SK-MEL-5 (cell line): ENCODE results near the gene VPS13D. TPM values are rescaled to one million over a fixed set of nuclear protein-coding genes. Genes with fewer than 3 reads are reported as not detected.
"Not testable (repeated sequence)": the region's sequence is repeated elsewhere in the genome, so short reads cannot be mapped to it uniquely, and the experiment has no call there.

Experiments
- DNase-seq: peaks from one replicate; pipeline ENCODE4 v3.0.0-alpha.2; 2016; ENCODE audit warnings: low read depth, low spot score
- in situ Hi-C: cut with HindIII; loops from 2 replicates; pipeline ENCODE4 v1.10.0; 2016; ENCODE audit warnings: low sequenced_read_pairs, high pct_unique_total_duplicates, low pct_unique_long_range_greater_than_20kb
- total RNA-seq: library from RNA; depleted of rRNA; stranded (reverse); fragments of >200 nt; shearing (Covaris generic); gene quantifications from 2 replicates; pipeline ENCODE4 v1.2.3, GENCODE V29; 2014

VPS13D gene
- total RNA-seq, 1 experiment from 2014 or later, result 8.9 TPM

- no peak for DNase-seq
- in situ Hi-C loops, result no loop called here
Observed at GRCh38 chr1:12507631-12508030, 277.8 kb downstream of the VPS13D start.

DNA sequence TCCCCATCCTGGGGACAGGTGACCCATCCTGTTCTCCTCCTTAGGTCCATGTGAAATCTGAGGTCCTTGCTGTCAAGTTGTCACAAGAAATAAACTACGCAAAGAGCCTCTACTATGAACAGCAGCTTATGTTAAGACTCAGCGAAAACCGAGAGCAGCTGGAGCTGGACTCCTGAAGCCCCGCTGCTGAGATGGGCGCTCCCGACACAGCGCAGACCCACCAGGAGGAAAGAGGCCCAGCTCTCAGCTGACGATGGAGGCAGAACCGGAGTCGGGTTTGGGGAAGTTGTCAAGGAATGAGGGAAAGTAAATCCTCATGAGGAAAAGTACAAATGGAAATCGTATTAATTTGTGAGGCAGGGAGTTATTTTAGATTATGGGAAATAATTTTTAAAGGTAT, 279.0 kb downstream of the VPS13D start:
- in situ Hi-C loops, result no loop called here
- no peak for DNase-seq

DNA sequence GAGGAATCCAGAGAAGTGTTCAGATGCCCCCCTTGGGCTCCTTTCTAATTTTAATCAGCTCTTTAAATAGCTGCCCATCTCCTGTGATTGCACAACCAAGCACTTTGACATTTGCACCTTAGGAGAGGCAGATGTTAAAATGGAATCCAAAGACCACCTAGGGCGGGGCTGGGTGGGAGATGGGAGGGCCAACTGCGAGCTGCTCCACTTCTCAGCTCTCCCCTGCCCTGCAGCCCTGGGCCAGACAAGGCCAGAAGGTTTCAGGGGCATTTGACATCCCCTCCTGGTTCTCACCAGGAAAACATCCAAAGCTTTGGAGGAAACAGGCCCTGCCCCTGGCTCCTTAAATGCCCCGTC, 281.3 kb downstream of the VPS13D start:
- DNase-seq, result no peak
- in situ Hi-C loops, result no loop called here

- no peak for DNase-seq
- in situ Hi-C loops, result no loop called here
Observed at GRCh38 chr1:12511516-12512468, 282.0 kb downstream of the VPS13D start.

- in situ Hi-C loops, result no loop called here
- DNase-seq, result no peak
Observed at GRCh38 chr1:12513181-12513580, 283.4 kb downstream of the VPS13D start.

- in situ Hi-C loops, result no loop called here
Observed at GRCh38 chr1:12514590-12514989, 284.8 kb downstream of the VPS13D start.

DNA sequence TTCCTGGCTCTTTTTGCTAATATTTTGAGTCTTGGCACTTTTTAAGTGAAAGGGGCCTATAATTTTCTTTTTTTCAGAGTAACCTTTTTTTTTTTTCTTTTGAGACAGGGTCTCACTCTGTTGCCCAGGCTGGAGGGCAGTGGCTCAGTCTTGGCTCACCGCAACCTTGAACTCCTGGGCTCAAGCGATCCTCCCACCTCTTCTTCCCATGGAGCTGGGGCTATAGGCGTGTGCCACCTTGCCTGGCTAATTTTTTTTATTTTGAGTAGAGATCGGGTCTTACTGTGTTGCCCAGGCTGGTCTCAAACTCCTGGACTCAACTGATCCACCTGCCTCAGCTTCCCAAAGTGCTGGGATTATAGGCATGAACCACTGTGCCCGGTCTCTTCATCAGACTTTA, 285.4 kb downstream of the VPS13D start:
- in situ Hi-C loops, result no loop called here
- DNase-seq, result no peak

More at GRCh38 chr1:12514590-12514989, 284.8 kb downstream of the VPS13D start:
- DNase-seq, result no peak

GRCh38 chr1:12516741-12517140, 286.9 kb downstream of the VPS13D start:
- DNase-seq, result no peak
- in situ Hi-C loops, result no loop called here

- in situ Hi-C loops, result no loop called here
- no peak for DNase-seq
Observed at GRCh38 chr1:12518931-12519692, 289.3 kb downstream of the VPS13D start.

GRCh38 chr1:12519693-12520364, 290.0 kb downstream of the VPS13D start:
- in situ Hi-C loops, result no loop called here
- no peak for DNase-seq

GRCh38 chr1:12521096-12521495, 291.3 kb downstream of the VPS13D start:
- no peak for DNase-seq
- in situ Hi-C loops, result no loop called here

- DNase-seq, in situ Hi-C loops: not testable (repeated sequence)
Observed at GRCh38 chr1:12522780-12523179, 292.9 kb downstream of the VPS13D start.

DNA sequence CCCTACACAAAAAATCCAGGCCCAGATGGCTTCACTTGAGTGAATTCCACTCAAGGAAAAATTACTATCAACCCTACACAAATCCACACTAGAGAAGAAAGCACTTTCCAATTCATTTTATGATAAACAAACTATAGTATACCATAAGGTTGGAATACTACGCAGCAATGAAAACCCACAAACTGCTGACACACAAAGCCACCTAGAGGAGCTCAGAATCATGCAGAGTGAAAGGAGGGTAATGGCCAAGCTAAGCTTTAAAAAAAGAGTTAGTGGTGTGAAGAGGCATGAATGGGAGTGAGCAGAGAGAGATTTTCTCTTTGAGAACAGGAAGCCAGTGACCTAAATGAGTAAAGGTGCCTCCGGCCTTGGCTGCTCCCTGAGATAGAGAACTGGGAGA, 294.4 kb downstream of the VPS13D start:
- in situ Hi-C loops, result no loop called here
- no peak for DNase-seq

- in situ Hi-C loops, result no loop called here
- DNase-seq, result no peak
Observed at GRCh38 chr1:12525311-12526181, 295.7 kb downstream of the VPS13D start.

GRCh38 chr1:12527564-12527963, 297.7 kb downstream of the VPS13D start:
- no peak for DNase-seq
- in situ Hi-C loops, result no loop called here

GRCh38 chr1:12528021-12528852, 298.4 kb downstream of the VPS13D start:
- in situ Hi-C loops, result no loop called here
- no peak for DNase-seq
